ENCODE results near the gene PLA2G2C.

DNA sequence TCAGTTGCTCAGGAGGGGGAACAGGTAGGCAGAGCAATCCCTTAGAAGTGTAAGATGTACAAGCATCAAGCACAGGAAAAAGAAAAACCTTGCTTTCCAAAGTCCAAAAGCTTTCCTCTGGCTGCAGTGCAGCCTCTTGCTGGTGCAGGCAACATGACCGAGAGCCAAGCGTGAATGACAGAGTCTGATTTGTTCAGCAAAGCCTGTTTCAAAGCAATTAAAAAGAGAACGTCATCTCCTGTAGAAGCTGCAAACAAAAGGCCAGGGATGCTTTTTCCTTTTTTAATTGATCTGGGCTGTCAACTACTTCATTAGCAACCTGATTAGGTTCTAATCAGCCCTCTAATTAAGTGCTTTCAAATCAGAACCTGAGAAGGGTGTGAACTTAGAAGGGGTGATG lies 38.2 kb upstream of the PLA2G2C start:
- no peak for TF ChIP-seq ZFP30 (CRISPR knock-in tag; IDR thresholded peaks at IDR 0.05)
- TF ChIP-seq, protein P1, sequence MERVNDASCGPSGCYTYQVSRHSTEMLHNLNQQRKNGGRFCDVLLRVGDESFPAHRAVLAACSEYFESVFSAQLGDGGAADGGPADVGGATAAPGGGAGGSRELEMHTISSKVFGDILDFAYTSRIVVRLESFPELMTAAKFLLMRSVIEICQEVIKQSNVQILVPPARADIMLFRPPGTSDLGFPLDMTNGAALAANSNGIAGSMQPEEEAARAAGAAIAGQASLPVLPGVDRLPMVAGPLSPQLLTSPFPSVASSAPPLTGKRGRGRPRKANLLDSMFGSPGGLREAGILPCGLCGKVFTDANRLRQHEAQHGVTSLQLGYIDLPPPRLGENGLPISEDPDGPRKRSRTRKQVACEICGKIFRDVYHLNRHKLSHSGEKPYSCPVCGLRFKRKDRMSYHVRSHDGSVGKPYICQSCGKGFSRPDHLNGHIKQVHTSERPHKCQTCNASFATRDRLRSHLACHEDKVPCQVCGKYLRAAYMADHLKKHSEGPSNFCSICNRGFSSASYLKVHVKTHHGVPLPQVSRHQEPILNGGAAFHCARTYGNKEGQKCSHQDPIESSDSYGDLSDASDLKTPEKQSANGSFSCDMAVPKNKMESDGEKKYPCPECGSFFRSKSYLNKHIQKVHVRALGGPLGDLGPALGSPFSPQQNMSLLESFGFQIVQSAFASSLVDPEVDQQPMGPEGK (CRISPR knock-in tag; IDR thresholded peaks at IDR 0.05; ENCODE audit: borderline replicate concordance), result no peak
- no peak for TF ChIP-seq TOX (CRISPR knock-in tag; IDR thresholded peaks at IDR 0.05; ENCODE audit: borderline replicate concordance)
- TF ChIP-seq ZNF8 (CRISPR knock-in tag; IDR thresholded peaks at IDR 0.05), result no peak
- TF ChIP-seq RARB (CRISPR knock-in tag; IDR thresholded peaks at IDR 0.05), result no peak
- TF ChIP-seq ESRRG (CRISPR knock-in tag; IDR thresholded peaks at IDR 0.05), result no peak
- no peak for TF ChIP-seq ZNF565 (CRISPR knock-in tag; conservative IDR thresholded peaks at IDR 0.05; ENCODE audit: low read depth)
- TF ChIP-seq SNAI2 (CRISPR knock-in tag; IDR thresholded peaks at IDR 0.05), result no peak
- no peak for TF ChIP-seq ARNTL (CRISPR knock-in tag; IDR thresholded peaks at IDR 0.05; ENCODE audit: borderline replicate concordance, low read depth)
- TF ChIP-seq PPARA (CRISPR knock-in tag; IDR thresholded peaks at IDR 0.05; ENCODE audit: borderline replicate concordance), result no peak
- TF ChIP-seq, protein P2, sequence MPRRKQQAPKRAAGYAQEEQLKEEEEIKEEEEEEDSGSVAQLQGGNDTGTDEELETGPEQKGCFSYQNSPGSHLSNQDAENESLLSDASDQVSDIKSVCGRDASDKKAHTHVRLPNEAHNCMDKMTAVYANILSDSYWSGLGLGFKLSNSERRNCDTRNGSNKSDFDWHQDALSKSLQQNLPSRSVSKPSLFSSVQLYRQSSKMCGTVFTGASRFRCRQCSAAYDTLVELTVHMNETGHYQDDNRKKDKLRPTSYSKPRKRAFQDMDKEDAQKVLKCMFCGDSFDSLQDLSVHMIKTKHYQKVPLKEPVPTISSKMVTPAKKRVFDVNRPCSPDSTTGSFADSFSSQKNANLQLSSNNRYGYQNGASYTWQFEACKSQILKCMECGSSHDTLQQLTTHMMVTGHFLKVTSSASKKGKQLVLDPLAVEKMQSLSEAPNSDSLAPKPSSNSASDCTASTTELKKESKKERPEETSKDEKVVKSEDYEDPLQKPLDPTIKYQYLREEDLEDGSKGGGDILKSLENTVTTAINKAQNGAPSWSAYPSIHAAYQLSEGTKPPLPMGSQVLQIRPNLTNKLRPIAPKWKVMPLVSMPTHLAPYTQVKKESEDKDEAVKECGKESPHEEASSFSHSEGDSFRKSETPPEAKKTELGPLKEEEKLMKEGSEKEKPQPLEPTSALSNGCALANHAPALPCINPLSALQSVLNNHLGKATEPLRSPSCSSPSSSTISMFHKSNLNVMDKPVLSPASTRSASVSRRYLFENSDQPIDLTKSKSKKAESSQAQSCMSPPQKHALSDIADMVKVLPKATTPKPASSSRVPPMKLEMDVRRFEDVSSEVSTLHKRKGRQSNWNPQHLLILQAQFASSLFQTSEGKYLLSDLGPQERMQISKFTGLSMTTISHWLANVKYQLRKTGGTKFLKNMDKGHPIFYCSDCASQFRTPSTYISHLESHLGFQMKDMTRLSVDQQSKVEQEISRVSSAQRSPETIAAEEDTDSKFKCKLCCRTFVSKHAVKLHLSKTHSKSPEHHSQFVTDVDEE (CRISPR knock-in tag; IDR thresholded peaks at IDR 0.05), result no peak
